ENCODE results near the gene MED28.

Gene MED28

DNA sequence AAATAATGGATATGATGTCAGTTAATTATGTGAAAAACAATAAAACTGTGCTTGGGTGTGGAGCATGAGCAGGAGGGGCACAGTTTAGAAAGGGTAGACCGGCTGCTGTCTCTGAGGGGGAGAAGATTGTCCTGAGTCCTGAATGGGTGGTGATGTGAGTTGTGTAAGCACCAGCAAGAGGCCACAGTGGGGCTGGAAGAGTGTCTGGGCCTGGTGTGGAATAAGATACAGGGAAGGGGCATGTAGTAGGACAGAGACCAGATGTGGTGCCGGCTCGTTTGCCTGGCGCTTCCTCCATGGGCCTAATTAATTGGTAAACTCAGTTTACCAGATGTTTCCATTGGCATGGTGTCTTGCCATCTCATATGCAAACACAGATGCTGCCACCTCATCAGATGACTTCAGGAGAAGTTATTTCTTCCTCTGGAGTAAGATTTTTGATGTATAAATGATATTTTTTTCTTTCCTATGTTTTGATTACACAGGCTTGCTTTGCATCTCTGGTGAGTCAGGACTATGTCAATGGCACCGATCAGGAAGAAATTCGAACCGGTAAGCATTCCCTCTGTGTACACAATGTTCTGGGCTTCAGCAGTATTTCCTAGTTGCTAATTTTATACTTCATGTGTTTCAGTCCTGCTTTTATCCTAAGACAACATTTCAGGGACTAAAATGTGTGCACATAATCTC is 5.1 kb downstream of the MED28 start:
- Histone ChIP-seq H3K9me3 (ENCODE audit: low read length) (no peaks in the 10 kb centered on the region), H3K4me1 (ENCODE audit: insufficient read depth, low read length) (peaks cover 38% of the 10 kb centered on the region), H3K27ac (ENCODE audit: low read depth, low read length) (no peak overlapping the region), H3K27me3 (ENCODE audit: control insufficient read depth in 1 of 2, insufficient read depth in 2 of 2, low read length in 2 of 2) (no peaks in the 10 kb centered on the region), H3K9ac (ENCODE audit: low read length) (no peak overlapping the region), H3K4me3 (ENCODE audit: low read depth in 1 of 2, low read length in 2 of 2) (no peak overlapping the region), H3K36me3 (ENCODE audit: insufficient read depth, low read length) (peaks cover 69% of the 10 kb centered on the region)

DNA sequence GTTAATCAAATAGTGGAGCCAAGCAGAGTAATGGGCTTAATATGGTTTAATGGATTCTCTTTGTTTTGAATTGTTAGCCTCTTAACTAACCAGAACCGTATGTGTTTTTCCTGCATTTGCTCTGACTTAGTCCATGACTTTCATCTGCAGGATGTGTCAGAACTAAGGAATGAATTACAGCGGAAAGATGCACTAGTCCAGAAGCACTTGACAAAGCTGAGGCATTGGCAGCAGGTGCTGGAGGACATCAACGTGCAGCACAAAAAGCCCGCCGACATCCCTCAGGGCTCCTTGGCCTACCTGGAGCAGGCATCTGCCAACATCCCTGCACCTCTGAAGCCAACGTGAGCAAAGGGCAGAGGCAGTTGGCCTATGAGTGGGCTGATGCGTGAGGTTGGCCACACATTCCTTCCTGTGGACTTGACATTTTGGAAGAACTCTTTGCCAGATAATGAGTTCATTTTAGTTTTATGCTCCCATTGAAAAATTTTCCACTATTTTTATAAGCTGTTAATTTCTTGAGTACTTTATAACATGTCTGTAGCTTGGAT is 9.1 kb downstream of the MED28 start:
- no peaks in the 10 kb centered on the region for H3K9me3 ChIP-seq (ENCODE audit: low read length)
- H3K27me3 ChIP-seq (ENCODE audit: control insufficient read depth in 1 of 2, insufficient read depth in 2 of 2, low read length in 2 of 2) = no peaks in the 10 kb centered on the region
- no peak overlapping the region for H3K4me3 ChIP-seq (ENCODE audit: low read depth in 1 of 2, low read length in 2 of 2)
- no peak overlapping the region for H3K27ac ChIP-seq (ENCODE audit: low read depth, low read length)
- H3K36me3 ChIP-seq (ENCODE audit: insufficient read depth, low read length) = peaks cover 92% of the 10 kb centered on the region
- H3K4me1 ChIP-seq (ENCODE audit: insufficient read depth, low read length) = peaks cover 13% of the 10 kb centered on the region
- no peak overlapping the region for H3K9ac ChIP-seq (ENCODE audit: low read length)

DNA sequence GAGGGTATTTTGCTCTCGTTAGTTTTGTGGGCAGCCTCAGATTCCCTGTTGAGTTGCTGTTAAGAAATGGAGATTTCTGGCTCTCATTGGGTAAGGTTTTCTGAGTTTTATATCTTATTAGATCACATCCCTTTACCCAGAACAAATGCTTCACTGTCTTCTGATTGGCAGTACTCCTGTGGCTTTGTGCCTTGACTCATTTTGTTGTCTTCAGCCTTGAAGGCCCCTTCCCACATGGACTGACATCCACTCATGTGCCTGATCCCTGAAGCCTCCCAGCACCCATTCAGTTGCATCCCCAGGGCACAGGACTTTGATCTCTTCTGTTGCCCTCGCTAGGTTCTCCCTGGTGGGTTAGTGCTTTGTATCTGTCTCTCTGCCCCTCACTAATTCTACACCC is 10.4 kb downstream of the MED28 start:
- no peak overlapping the region for H3K4me3 ChIP-seq (ENCODE audit: low read depth in 1 of 2, low read length in 2 of 2)
- no peaks in the 10 kb centered on the region for H3K27me3 ChIP-seq (ENCODE audit: control insufficient read depth in 1 of 2, insufficient read depth in 2 of 2, low read length in 2 of 2)
- H3K9ac ChIP-seq (ENCODE audit: low read length) = no peak overlapping the region
- peaks cover under 1% of the 10 kb centered on the region for H3K4me1 ChIP-seq (ENCODE audit: insufficient read depth, low read length)
- no peaks in the 10 kb centered on the region for H3K9me3 ChIP-seq (ENCODE audit: low read length)
- H3K27ac ChIP-seq (ENCODE audit: low read depth, low read length) = no peak overlapping the region
- peaks cover 97% of the 10 kb centered on the region for H3K36me3 ChIP-seq (ENCODE audit: insufficient read depth, low read length)

DNA sequence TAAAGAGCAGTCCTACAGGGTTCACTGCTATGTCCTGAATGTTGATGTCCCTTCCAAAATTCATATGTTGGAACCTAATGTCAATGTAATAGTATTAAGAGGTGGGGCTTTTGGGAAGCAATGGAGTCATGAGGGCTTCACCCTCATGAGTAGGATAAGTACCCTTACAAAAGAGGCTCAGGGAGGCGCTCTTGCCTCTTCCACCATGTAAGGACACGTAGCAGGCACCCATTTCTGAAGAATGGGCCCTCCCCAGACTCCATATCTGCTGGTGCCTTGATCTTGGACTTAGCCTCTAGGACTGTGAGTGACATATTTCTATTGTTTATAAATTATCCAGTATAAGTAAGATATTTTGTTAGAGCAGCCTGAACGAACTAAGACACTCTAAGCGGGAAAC is 15.8 kb downstream of the MED28 start:
- Histone ChIP-seq H3K9ac (ENCODE audit: low read length) (no peak overlapping the region), H3K36me3 (ENCODE audit: insufficient read depth, low read length) (peaks cover 82% of the 10 kb centered on the region), H3K4me3 (ENCODE audit: low read depth in 1 of 2, low read length in 2 of 2) (no peak overlapping the region), H3K9me3 (ENCODE audit: low read length) (no peaks in the 10 kb centered on the region), H3K27ac (ENCODE audit: low read depth, low read length) (no peak overlapping the region), H3K4me1 (ENCODE audit: insufficient read depth, low read length) (no peaks in the 10 kb centered on the region), H3K27me3 (ENCODE audit: control insufficient read depth in 1 of 2, insufficient read depth in 2 of 2, low read length in 2 of 2) (no peaks in the 10 kb centered on the region)

DNA sequence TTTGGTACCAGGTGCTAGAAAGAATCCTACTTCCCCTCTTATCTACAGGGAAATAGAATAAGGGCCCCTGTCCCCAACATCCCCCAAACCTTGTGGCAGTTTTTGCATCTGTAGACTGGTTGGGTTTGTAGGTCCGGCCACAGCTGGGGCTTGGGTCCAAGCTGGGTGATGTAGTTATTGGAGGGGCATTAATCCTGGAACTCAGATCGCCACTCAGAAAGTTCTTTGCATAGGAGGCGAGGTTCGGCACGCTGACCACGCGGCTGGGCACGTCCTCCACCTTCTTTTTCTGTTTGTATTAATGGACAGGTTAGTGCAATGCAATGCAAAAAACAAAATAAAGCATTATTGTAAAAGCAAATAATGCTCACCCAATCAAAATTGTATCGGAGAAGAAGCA is 19.2 kb downstream of the MED28 start:
- peaks cover 53% of the 10 kb centered on the region for H3K36me3 ChIP-seq (ENCODE audit: insufficient read depth, low read length)

DNA sequence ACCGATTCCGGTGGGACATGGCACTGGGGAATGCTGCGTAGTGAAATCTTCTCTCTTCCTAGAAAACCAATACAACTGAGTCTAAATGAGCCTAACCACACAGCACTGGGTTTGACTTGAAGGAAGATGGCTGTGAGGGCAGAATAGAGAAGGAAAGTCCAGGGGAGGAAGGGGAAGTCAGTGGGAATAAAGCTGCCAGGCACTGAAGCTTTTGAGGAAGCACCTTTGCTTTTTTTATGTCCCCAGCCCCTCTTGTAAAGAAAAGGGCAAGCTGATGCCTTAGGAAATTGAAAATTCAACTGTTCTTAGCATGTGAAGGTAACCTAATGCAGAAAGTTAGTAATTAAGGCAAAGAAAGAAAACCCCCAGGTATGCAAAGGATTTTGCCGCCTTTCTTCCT is 20.6 kb downstream of the MED28 start:
- no peak overlapping the region for H3K4me3 ChIP-seq (ENCODE audit: low read depth in 1 of 2, low read length in 2 of 2)
- H3K36me3 ChIP-seq (ENCODE audit: insufficient read depth, low read length) = peaks cover 38% of the 10 kb centered on the region
- H3K27ac ChIP-seq (ENCODE audit: low read depth, low read length) = no peak overlapping the region
- H3K27me3 ChIP-seq (ENCODE audit: control insufficient read depth in 1 of 2, insufficient read depth in 2 of 2, low read length in 2 of 2) = no peaks in the 10 kb centered on the region
- H3K4me1 ChIP-seq (ENCODE audit: insufficient read depth, low read length) = no peaks in the 10 kb centered on the region
- H3K9me3 ChIP-seq (ENCODE audit: low read length) = no peaks in the 10 kb centered on the region
- H3K9ac ChIP-seq (ENCODE audit: low read length) = no peak overlapping the region

More for the DNA sequence above, 19.2 kb downstream of the MED28 start:
- Histone ChIP-seq H3K27me3 (ENCODE audit: control insufficient read depth in 1 of 2, insufficient read depth in 2 of 2, low read length in 2 of 2) (no peaks in the 10 kb centered on the region), H3K9me3 (ENCODE audit: low read length) (no peaks in the 10 kb centered on the region), H3K27ac (ENCODE audit: low read depth, low read length) (no peak overlapping the region), H3K9ac (ENCODE audit: low read length) (no peak overlapping the region), H3K4me3 (ENCODE audit: low read depth in 1 of 2, low read length in 2 of 2) (no peak overlapping the region), H3K4me1 (ENCODE audit: insufficient read depth, low read length) (no peaks in the 10 kb centered on the region)

DNA sequence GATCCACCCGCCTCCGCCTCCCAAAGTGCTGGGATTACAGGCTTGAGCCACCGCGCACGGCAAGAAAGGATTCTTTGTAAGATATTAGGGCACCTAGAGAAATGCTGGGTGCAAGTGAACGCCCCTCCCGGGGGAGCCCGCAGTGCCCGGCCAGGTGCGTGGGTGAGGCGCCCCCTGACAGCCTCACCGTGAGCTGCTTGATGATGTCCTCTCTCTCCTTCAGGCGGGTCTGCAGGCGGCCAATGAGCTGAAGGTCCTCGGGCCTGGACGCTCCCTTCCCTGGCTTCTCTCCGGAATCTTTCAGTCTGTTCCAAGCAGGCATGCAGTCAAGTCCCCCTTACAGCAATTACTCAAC is 21.9 kb downstream of the MED28 start:
- no peak overlapping the region for H3K27ac ChIP-seq (ENCODE audit: low read depth, low read length)
- no peaks in the 10 kb centered on the region for H3K9me3 ChIP-seq (ENCODE audit: low read length)
- peaks cover 34% of the 10 kb centered on the region for H3K36me3 ChIP-seq (ENCODE audit: insufficient read depth, low read length)
- H3K4me3 ChIP-seq (ENCODE audit: low read depth in 1 of 2, low read length in 2 of 2) = no peak overlapping the region
- H3K27me3 ChIP-seq (ENCODE audit: control insufficient read depth in 1 of 2, insufficient read depth in 2 of 2, low read length in 2 of 2) = no peaks in the 10 kb centered on the region
- H3K9ac ChIP-seq (ENCODE audit: low read length) = no peak overlapping the region
- H3K4me1 ChIP-seq (ENCODE audit: insufficient read depth, low read length) = no peaks in the 10 kb centered on the region

DNA sequence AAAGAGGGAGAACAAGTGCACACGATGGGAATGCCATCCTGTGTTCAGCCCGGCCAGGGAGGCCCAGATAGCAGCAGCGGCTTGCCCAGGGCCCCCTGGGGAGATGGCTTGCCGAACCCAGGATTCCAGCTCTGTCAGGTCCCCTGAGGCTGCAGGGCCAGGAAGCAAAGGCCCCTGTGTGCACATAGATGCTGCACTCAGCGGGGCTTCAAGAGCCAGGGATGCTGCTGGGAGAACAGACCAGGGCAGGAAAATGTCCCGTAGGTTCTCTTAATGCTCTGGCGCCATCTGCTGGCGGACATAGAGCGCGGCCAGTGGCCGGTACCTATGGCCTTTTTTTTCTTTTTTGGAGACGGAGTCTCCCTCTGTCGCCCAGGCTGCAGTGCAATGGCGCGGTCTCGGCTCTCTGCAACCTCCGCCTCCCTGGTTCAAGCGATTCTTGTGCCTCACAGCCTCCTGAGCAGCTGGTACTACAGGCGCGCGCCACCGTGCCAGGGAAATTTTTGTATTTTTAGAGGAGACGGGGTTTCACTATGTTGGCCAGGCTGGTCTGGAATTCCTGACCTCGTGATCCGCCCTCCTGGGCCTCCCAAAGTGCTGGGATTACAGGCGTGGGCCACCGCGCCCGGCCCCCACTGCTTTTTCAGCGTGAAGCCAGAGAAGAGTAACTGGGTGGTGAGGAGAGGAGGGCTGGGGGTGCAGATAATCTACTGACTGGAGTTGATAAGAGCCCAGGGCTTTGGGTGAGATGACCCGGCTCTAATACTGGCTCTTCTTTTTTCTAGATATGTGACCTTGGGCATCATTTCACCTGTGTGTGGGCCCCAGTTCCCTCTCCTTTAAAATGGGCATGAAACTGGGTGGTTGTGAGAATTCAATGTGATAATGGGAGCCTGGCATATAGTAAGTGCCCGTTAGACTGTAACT is 22.5 kb downstream of the MED28 start:
- Histone ChIP-seq H3K36me3 (ENCODE audit: insufficient read depth, low read length) (peaks cover 28% of the 10 kb centered on the region), H3K9ac (ENCODE audit: low read length) (no peak overlapping the region), H3K4me3 (ENCODE audit: low read depth in 1 of 2, low read length in 2 of 2) (no peak overlapping the region), H3K9me3 (ENCODE audit: low read length) (no peaks in the 10 kb centered on the region), H3K27ac (ENCODE audit: low read depth, low read length) (no peak overlapping the region), H3K4me1 (ENCODE audit: insufficient read depth, low read length) (no peaks in the 10 kb centered on the region), H3K27me3 (ENCODE audit: control insufficient read depth in 1 of 2, insufficient read depth in 2 of 2, low read length in 2 of 2) (no peaks in the 10 kb centered on the region)

DNA sequence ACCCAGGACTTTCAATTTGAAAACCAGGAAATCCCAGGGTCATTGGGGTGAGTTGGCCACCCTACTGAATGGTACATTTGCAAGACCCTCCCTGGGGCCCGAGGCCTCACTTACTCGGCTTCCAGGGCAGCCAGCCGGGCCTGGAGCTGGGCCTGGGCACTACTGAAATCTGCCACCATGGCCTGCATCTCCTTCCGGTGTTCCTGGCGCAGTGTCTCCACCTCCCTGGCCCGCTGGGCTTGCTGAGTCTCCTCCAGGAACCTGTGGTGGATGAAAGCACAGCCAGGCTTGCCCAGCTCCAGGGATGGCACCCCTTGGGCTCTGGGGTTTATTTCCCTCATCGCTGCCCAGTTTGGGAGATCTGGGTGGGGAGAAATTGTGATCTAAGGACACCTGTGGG is 24.7 kb downstream of the MED28 start:
- H3K4me1 ChIP-seq (ENCODE audit: insufficient read depth, low read length) = no peaks in the 10 kb centered on the region
- no peak overlapping the region for H3K4me3 ChIP-seq (ENCODE audit: low read depth in 1 of 2, low read length in 2 of 2)
- peaks cover 0 to 5% of the 10 kb centered on the region in 2 donors for H3K27me3 ChIP-seq (ENCODE audit: control insufficient read depth in 1 of 2, insufficient read depth in 2 of 2, low read length in 2 of 2)
- H3K27ac ChIP-seq (ENCODE audit: low read depth, low read length) = no peak overlapping the region
- peaks cover 11% of the 10 kb centered on the region for H3K36me3 ChIP-seq (ENCODE audit: insufficient read depth, low read length)
- no peak overlapping the region for H3K9ac ChIP-seq (ENCODE audit: low read length)
- H3K9me3 ChIP-seq (ENCODE audit: low read length) = no peaks in the 10 kb centered on the region

DNA sequence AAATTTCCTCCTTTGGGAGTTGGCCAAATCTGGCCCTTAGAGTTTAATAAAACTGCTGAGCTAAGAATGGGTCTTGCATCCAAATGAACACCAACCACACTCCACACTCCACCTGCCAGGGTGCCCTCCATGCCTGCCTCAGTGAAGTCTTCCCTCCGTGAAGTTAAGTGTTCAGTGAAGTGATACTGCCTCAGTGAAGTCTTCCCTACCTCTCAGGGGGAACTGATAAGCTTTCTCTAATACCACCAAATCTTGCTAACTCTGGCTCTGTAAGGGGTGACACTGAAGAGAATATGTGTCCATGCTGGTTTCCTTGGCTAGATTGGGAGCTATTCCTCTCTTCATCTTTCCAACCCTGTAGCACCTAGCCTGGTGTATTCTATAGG is 27.9 kb downstream of the MED28 start:
- H3K4me3 ChIP-seq (ENCODE audit: low read depth in 1 of 2, low read length in 2 of 2) = no peak overlapping the region
- H3K9ac ChIP-seq (ENCODE audit: low read length) = no peak overlapping the region
- H3K27me3 ChIP-seq (ENCODE audit: control insufficient read depth in 1 of 2, insufficient read depth in 2 of 2, low read length in 2 of 2) = peaks cover 0 to 5% of the 10 kb centered on the region in 2 donors
- H3K4me1 ChIP-seq (ENCODE audit: insufficient read depth, low read length) = no peaks in the 10 kb centered on the region
- H3K36me3 ChIP-seq (ENCODE audit: insufficient read depth, low read length) = no peaks in the 10 kb centered on the region
- no peak overlapping the region for H3K27ac ChIP-seq (ENCODE audit: low read depth, low read length)
- H3K9me3 ChIP-seq (ENCODE audit: low read length) = no peaks in the 10 kb centered on the region

DNA sequence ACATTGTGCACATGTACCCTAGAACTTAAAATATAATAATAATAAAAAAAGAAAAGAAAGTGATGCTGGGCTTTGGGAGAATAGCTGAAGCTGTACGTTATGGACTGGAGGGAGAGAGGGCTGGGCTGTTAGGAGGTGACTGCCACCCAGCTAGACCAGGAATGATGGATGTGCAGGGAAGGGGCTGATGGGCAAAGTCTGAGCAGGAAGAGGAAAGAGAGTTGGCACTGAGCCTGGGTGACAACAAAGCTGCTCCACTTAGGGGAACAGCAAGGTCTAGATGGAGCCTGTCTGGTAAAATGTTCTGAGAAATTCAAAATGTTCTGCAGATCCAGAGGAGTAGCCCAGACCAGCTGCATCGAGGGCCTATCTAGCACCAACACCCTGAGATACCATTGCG is 32.3 kb downstream of the MED28 start:
- Histone ChIP-seq H3K4me3 (ENCODE audit: low read depth in 1 of 2, low read length in 2 of 2) (no peak overlapping the region), H3K9ac (ENCODE audit: low read length) (no peak overlapping the region), H3K27me3 (ENCODE audit: control insufficient read depth in 1 of 2, insufficient read depth in 2 of 2, low read length in 2 of 2) (peaks cover 0 to 5% of the 10 kb centered on the region in 2 donors), H3K36me3 (ENCODE audit: insufficient read depth, low read length) (no peaks in the 10 kb centered on the region), H3K4me1 (ENCODE audit: insufficient read depth, low read length) (no peaks in the 10 kb centered on the region), H3K9me3 (ENCODE audit: low read length) (no peaks in the 10 kb centered on the region), H3K27ac (ENCODE audit: low read depth, low read length) (no peak overlapping the region)

All from muscle layer of colon (tissue), 2 donors.